ENCODE measurements around the gene TMEM242.

DNA sequence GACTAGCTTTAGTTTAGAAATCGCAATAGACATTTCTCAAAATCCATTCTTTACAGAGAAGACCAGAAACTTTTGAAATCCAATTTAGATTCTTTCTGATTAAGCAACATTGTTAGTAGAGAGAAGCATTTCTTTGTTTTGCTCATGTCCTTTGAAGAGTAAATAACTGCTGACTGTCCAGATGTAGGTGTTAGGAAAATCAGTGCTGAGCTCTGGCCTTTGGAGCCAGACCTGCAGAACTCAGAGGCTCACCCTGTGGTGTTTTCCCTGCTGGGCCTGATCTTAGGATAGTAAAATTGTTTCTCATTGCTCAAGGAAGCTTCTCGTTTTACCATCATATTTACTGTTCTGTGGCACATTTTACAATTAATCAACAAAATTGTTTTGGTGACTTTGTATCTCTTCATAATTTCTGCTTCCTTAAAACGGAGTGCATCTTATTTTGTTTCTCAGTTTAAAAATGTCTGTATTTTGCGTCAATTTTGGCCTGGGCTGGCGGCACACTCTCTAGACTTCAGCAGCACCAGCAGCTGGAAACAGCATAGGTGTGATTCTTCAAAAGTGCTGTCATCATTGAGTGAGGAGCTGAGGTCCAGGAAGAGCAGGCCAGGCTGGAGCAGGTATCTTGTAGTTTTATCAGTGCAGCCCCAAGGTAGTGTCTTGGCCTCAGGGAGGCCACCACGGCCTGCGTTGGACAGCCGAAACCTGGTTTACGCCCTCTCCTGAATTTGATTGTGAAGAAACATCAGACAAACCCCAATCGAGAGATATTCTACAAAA is 49.4 kb upstream of the TMEM242 start:
- TF ChIP-seq POLR2A (IDR thresholded peaks at IDR 0.05): no peak
- TF ChIP-seq, protein P1, sequence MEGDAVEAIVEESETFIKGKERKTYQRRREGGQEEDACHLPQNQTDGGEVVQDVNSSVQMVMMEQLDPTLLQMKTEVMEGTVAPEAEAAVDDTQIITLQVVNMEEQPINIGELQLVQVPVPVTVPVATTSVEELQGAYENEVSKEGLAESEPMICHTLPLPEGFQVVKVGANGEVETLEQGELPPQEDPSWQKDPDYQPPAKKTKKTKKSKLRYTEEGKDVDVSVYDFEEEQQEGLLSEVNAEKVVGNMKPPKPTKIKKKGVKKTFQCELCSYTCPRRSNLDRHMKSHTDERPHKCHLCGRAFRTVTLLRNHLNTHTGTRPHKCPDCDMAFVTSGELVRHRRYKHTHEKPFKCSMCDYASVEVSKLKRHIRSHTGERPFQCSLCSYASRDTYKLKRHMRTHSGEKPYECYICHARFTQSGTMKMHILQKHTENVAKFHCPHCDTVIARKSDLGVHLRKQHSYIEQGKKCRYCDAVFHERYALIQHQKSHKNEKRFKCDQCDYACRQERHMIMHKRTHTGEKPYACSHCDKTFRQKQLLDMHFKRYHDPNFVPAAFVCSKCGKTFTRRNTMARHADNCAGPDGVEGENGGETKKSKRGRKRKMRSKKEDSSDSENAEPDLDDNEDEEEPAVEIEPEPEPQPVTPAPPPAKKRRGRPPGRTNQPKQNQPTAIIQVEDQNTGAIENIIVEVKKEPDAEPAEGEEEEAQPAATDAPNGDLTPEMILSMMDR (IDR thresholded peaks at IDR 0.05): no peak

Data from esophagus squamous epithelium (tissue), 4 donors.